MM.1S (cell line): ENCODE data around the gene BID.

Source experiments
- CTCF ChIP-seq: fragments of 300-600 bp; sonication (generic); IDR thresholded peaks from 2 replicates; pipeline ENCODE4 v1.5.1; 2016; ENCODE audit warnings: antibody characterized with exemption, low read length, mixed read lengths
- EZH2 ChIP-seq: fragments of 300-600 bp; sonication (generic); optimal IDR thresholded peaks from 2 replicates; pipeline ENCODE3; 2017; ENCODE audit warnings: low read depth, mild to moderate bottlenecking, antibody characterized with exemption, low read length, mixed read lengths
- EZH2phosphoT487 ChIP-seq: fragments of 300-600 bp; sonication (generic); IDR thresholded peaks from 2 replicates; pipeline ENCODE4 v1.6.1; 2018; ENCODE audit warnings: antibody characterized with exemption, low read length

- TF ChIP-seq CTCF: no peak
- no peak for TF ChIP-seq EZH2
- no peak for TF ChIP-seq EZH2phosphoT487
Measured at GRCh38 chr22:17695986-17696385, 78.3 kb downstream of the BID start.
